Endometrial microvascular endothelial cells (primary cell): ENCODE measurements around the gene SETD7. TPM values are rescaled to one million over a fixed set of nuclear protein-coding genes. Genes with fewer than 3 reads are reported as not detected.
"Not testable (repeated sequence)": the region's sequence is repeated elsewhere in the genome, so short reads cannot be mapped to it uniquely, and the experiment has no call there.

ENCODE experiments used
- in situ Hi-C: cut with HindIII; loops from 2 replicates; pipeline ENCODE4 v1.10.0; 2017; ENCODE audit warnings: low sequenced_read_pairs, low pct_unique_long_range_greater_than_20kb; ENCODE audit errors: inconsistent ontology term
- total RNA-seq: library from RNA; depleted of rRNA; stranded (reverse); fragments of >200 nt; gene quantifications from one replicate; pipeline ENCODE4 v1.2.3, GENCODE V29; 2015; ENCODE audit errors: inconsistent ontology term

The SETD7 gene
- total RNA-seq, 1 donor from 2014 or later: 53.8 TPM

DNA sequence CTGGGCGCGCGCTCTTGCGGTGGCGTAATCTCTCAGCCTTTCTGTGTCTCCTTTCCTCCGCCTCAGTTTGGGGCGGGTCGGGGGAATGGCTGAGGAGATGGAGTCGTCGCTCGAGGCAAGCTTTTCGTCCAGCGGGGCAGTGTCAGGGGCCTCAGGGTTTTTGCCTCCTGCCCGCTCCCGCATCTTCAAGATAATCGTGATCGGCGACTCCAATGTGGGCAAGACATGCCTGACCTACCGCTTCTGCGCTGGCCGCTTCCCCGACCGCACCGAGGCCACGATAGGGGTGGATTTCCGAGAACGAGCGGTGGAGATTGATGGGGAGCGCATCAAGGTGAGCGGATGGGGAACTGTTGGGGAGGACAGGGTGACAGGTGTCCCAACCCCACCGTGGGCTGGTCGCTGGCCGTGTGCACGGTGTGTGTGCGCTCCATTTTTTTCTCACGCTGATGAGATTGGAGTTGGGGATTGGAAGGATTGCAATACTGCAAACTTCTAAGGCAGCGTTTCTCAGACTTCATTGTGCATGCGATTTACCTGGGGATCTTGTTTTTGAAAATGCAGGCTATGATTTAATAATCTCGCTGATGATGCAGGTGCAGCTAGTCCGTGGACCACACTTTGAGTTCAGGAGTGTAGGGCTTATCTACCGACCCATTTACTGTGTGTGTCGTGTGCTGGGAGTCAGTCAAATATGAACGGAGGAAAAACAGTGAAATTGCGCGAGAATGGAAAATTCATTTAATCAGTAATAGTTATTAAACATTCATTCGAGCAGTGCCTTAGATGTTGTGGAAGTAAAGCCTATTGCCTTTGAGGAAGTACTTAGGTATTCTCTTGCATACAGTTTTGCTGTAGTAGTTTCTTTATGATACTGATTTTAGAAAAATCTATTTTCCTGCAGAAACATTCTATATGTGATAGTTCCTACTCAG, 101.6 kb downstream of the SETD7 start, which contains the start of gene RAB33B:
TSS of gene RAB33B (plus strand) at position 11 of the 935 bp plus-strand sequence. CDS start at position 86, 75 bp downstream.
- in situ Hi-C loops: no loop called here

DNA sequence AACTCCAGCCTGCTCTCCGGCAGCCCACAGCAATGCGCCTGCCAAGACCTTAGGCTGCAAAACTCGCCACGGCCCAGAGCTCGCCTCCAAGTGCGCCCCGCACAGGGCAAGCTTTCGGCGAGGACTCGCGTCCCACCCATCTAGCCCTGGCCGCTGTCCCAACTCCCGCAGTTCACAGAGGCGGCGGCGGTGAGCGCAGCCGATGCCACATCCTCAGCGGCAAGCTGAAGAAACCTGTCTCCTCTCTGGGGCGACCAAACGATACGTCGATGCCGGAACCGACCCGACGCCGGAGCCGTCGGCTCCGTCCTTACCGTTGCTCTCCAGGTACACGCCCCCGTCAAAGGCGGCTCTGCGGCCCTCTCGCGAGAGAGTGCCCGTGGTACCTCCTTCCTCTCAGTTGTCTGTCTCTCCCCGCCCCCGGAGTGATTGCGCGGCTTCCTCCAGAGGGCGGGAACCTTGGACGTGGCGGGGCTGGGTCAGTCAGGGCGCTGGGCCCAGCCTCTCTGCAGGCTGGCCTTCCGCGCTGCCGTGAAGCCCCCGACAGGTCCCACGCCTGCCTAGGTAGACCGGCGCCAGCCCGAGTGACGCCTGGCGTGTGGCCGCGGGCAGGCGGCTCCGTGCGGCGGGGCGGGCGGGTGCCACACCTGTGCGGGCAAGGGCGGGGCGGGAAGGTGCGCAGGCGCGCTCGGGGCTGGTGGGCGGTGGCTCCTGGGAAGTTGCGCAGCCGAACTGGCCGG, 102.5 kb downstream of the SETD7 start:
- in situ Hi-C loops: no loop called here

DNA sequence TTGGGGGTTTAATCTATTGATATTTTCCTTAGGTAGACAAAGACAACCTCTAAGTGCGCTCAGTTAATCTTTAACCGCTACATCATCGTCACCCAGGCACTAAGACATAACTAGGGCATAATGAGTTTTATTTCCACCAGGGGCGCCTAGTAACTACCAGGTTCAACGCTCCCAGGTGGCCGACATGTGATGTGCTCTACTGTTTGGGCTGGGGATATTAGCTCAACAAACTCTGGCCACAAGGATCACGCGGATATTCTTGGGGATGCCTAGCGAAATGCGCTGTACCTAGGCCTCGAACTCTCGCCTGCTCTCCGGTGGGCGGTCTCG, 103.0 kb downstream of the SETD7 start:
- in situ Hi-C loops: no loop called here

DNA sequence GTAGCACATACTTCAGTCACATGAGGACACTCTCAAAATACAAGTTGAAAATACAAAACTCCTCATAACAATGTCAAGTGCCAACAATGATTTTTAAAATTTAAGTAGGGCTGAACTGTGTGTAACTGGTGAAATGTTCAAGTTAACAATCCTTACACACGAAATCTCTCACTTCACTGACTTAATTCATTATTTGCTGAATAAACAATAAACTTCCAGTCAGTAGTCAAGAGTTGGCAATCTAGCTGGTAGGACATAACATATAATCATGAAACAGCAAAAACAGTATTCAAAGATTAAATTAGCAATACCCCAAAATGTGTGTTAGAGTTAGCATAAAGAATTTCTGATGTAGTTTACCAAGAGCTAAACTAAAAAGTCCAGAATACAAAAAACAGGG, 104.0 kb downstream of the SETD7 start:
- in situ Hi-C loops: no loop called here

DNA sequence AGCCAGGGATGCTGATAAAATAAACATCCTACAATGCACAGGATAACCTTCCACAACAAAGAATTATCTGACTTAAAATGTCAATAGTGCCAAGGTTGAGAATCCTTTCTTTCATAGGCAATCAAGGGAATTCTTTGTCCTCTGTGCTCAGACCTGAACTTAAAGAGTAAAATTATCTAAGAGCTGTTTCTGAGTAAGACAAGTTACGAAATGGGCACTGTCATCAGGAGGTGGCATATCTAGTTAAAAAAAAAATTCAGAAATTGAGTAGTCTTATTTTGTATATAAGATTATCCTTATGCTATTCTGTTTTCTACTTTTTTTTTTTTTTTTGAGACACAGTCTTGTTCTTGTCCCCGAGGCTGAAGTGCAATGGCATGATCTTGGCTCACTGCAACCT, 105.4 kb downstream of the SETD7 start:
- in situ Hi-C loops: no loop called here

DNA sequence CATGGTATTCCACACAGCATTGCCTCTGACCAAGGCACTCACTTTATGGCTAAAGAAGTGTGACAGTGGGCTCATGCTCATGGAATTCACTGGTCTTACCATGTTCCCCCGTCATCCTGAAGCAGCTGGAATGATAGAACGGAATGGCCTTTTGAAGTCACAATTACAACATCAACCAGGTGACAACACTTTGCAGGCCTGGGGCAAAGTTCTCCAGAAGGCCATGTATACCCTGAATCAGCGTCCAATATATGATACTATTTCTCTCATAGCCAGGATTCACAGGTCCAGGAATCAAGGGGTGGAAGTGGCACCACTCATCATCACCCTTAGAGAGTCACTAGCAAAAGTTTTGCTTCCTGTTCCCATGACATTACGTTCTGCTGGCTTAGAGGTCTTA, 108.9 kb downstream of the SETD7 start:
- in situ Hi-C loops: not testable (repeated sequence)

Other genes with a start within 250 kb of the SETD7 start
- 13.6 TPM for gene RAB33B, start 102.1 kb downstream of the SETD7 start, total RNA-seq
- 126 TPM for gene MGST2, start 109.6 kb upstream of the SETD7 start, total RNA-seq